ENCODE measurements around the gene ADARB2.

The ADARB2 gene

GRCh38 chr10:1577945-1578344 is 159.4 kb downstream of the ADARB2 start:
- no peak for DNase-seq (ENCODE audit: low spot score)
- in situ Hi-C loops (cut with MboI; ENCODE audit: low sequenced_read_pairs, unreplicated experiment) = no loop called here
- no peak for TF ChIP-seq CTCF (IDR thresholded peaks at IDR 0.05; ENCODE audit: borderline replicate concordance, control extremely low read depth, extremely low read depth, insufficient read depth, missing control alignments)

DNA sequence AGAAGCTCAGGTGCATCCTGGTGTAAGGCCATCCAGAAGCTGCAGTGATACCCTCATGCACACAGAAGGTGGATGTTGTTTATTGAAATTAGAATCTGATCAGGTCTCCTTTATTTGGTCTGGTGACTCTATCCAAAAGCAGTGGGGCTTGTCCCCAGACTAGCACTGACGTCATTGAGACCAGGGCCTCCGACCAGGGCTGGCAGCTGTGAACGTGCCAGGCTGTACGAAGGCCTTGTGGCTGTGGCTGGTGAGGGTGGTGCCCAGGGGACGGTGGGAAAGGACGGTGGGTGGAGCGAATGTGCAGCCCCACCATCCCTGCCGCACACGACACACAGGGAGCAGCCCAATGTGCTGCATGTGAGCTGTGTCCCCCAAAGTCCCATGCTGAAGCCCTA is 160.0 kb downstream of the ADARB2 start:
- DNase-seq (ENCODE audit: low spot score) = no peak
- TF ChIP-seq CTCF (IDR thresholded peaks at IDR 0.05; ENCODE audit: borderline replicate concordance, control extremely low read depth, extremely low read depth, insufficient read depth, missing control alignments) = no peak
- in situ Hi-C loops (cut with MboI; ENCODE audit: low sequenced_read_pairs, unreplicated experiment) = no loop called here

GRCh38 chr10:1576467-1577372 is 160.6 kb downstream of the ADARB2 start:
- DNase-seq (ENCODE audit: low spot score) = no peak
- no peak for TF ChIP-seq CTCF (IDR thresholded peaks at IDR 0.05; ENCODE audit: borderline replicate concordance, control extremely low read depth, extremely low read depth, insufficient read depth, missing control alignments)
- in situ Hi-C loops (cut with MboI; ENCODE audit: low sequenced_read_pairs, unreplicated experiment) = no loop called here

DNA sequence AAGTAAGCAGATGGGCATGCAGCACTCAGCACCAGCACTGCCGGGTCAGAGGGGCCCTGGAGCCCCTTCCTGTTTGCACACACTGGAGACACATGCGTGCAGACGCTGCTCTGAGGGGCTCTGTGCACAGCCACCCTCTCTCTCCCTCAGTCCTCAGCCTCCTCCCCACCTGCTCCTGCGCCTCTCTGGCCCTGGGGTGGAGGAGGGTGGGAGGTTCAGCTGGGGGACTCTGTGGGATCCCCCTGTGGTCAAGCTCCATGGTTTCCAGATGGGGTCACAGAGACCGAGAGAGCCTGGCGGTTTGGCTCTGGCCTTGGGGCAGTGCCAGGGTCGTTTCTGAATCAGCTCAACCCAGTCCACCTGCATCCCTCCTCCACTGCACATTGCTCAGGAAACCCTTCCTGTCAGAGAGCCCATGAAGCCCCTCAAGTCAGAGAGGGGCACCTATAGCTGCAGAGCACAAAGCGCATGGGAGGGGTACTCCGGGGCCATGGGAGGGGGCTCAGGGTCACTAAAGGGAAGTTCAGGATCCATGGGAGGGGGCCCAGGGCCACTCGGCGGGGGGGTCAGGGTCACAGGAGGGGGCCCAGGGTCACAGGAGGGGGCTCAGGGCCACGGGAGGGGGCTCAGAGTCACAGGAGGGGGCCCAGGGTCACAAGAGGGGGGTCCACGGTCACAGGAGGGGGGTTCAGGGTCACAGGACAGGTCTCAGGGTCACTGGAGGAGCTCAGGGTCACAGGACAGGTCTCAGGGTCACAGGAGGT is 161.7 kb downstream of the ADARB2 start:
- in situ Hi-C loops (cut with MboI; ENCODE audit: low sequenced_read_pairs, unreplicated experiment) = no loop called here
- no peak for TF ChIP-seq CTCF (IDR thresholded peaks at IDR 0.05; ENCODE audit: borderline replicate concordance, control extremely low read depth, extremely low read depth, insufficient read depth, missing control alignments)
- no peak for DNase-seq (ENCODE audit: low spot score)

- no peak for DNase-seq (ENCODE audit: low spot score)
- TF ChIP-seq CTCF (IDR thresholded peaks at IDR 0.05; ENCODE audit: borderline replicate concordance, control extremely low read depth, extremely low read depth, insufficient read depth, missing control alignments) = no peak
- in situ Hi-C loops (cut with MboI; ENCODE audit: low sequenced_read_pairs, unreplicated experiment) = no loop called here
Observed at GRCh38 chr10:1574719-1575118, 162.6 kb downstream of the ADARB2 start.

- DNase-seq (ENCODE audit: low spot score) = no peak
- TF ChIP-seq CTCF (IDR thresholded peaks at IDR 0.05; ENCODE audit: borderline replicate concordance, control extremely low read depth, extremely low read depth, insufficient read depth, missing control alignments) = no peak
- in situ Hi-C loops (cut with MboI; ENCODE audit: low sequenced_read_pairs, unreplicated experiment) = no loop called here
Observed at GRCh38 chr10:1573981-1574380, 163.3 kb downstream of the ADARB2 start.

Measured in GM13976 (cell line).